ENCODE data around the gene KRT6C.
"Not testable (repeated sequence)": the region's sequence is repeated elsewhere in the genome, so short reads cannot be mapped to it uniquely, and the experiment has no call there.

Gene KRT6C

GRCh38 chr12:52454411-52455201 lies 19.0 kb downstream of the KRT6C start:
- DNase-seq: no peak

- no peak for DNase-seq
These were observed 21.5 kb downstream of the KRT6C start, which contains the start of gene KRT6B for GRCh38 chr12:52452101-52452500. Gene KRT6B, minus strand, starts transcription at chr12:52452146. Its CDS starts 68 bp downstream, at chr12:52452078.

- no peak for DNase-seq
These were observed 25.4 kb downstream of the KRT6C start for GRCh38 chr12:52448228-52448627.

DNA sequence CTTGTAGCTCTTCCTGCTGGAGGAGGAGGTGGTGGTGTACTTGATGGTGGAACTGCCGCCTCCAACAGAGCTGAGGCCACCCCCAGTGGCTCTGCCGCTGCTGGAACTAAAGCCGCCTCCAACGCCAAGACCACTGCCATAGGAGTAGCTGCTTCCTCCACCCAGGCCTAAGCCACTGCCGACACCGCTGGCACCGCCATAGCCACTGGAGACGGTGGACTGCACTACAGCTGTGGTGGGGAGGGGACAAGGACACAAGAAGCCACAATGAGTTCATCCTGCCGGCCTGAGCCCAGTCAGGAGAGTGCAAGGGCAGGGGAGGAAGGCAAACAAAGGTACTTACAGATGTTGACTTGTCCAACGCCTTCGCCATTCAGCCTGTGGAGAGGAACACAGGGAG lies 26.4 kb downstream of the KRT6C start:
- not testable (repeated sequence) for DNase-seq

DNA sequence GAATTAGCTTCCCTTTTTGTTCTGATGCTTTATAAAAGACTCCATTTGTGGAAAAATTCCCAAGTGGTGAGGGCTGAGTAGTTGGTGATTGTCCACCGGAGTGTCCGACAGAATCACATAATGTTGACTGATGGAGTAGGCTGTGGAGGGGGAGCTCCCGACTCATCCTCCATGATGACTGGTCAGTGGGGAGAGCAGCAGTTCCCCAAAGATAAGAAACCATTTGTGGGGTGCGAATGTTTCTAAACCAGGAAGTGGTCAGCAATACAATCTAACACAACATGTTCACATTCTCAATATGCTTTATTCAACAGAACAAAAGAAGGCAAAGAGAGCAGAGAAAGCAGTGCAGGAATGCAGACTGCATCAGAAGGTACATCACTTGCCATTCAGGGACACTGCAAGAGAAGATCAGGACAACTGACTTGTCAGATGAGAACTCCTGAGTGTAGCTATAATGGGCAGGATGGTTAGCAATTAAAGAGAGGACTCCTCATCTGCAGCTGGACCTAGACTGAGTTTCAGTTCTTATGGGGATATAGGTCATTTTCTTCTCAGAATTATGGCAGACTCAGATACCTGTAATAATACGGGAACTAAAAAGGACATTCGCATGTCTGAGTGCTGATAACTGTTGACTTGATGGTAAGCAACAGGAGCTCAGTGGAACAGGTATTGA lies 27.1 kb downstream of the KRT6C start:
- DNase-seq: no peak

GRCh38 chr12:52445876-52446275 lies 27.7 kb downstream of the KRT6C start:
- no peak for DNase-seq

GRCh38 chr12:52444647-52445595 lies 28.7 kb downstream of the KRT6C start:
- no peak for DNase-seq

DNA sequence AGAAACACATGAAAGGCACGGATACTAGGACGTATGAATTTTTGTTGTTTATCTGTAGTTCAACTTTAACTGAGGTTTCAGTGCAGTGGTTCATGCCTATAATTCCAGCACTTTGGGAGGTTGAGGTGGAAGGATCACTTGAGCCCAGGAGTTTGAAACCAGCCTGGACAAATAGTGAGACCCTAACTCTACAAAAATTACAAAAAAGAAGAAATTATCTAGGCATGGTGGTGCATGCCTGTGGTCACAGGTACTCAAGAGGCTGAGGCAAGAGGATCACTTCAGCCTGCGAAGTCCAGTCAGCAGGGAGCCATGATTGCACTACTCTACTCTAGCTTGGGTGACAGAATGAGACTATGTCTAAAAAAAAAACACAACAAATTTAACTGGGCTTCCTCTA lies 29.6 kb downstream of the KRT6C start:
- DNase-seq: no peak

DNA sequence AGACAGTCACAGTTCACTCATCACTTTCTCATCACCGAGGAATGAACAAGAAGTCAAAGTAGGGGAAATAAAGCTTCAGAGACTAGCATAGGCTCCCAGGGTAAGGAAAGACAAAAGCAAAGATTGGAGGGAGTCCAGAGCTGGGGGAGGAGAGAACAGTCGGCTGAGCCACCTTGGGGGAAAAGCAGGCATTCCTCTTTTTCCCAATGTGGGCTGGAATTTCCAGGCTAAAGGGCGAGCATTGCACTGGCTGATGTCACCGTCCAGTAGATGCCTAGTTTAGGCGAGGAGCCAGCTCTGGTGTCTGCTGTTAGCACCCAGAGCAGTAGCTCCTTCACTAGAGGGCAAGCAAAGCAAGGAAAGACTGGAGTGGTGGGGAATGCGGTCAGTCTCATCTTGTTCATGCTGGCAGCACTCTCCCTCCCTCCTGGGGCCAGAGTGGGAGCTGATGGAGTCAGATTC lies 31.0 kb downstream of the KRT6C start:
- no peak for DNase-seq

DNA sequence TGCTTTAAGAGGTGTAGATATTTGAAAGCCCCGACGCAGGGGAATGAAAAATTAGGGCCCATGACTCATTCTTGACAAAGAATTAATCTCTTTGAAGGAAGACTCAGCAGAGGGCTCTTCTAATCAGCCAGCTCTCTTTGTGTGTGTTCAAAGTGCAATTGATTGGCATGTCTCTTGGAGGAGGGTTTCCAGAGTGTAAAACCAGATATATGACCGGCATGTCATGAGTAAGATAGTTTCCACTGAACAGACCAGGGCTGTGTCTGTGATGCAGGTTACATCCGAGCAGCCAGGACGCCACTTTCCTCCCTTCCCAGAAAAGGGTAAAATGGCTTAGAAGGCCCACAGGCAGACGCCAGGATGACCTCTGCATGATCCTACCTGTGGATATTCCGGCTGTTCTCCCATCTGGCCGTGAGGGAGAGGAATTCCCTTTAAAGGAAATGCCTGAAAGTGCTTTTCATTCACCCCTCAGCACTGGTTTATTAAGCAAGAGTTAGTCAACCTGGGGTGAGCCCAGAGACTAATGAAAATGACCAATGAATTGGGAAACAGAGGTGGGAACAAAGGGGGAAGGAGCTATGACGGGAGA lies 32.2 kb downstream of the KRT6C start:
- no peak for DNase-seq

DNA sequence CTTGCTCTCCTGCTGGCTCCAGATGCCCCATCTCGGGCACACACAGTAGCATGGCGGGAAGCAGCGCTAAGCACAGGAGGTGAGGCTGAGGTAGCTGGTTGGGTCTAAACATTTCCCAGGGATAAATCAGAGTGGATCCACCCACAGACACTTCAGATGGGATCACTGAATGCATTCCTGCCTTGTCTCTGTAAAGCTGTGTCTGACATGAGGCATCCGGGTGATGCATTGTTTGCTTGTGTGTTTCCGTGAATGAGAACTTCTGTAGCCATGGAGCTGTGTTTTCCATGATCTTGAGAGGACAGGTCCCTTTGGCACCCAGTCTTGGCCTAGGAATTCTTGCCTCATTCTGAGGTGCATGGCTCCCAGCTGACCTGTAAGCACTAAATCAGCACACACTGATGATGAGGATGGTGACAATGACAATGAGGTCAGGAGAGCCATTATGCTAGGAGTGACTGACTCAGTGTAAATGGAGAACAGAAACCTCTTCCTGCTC lies 32.7 kb downstream of the KRT6C start:
- DNase-seq: no peak

DNA sequence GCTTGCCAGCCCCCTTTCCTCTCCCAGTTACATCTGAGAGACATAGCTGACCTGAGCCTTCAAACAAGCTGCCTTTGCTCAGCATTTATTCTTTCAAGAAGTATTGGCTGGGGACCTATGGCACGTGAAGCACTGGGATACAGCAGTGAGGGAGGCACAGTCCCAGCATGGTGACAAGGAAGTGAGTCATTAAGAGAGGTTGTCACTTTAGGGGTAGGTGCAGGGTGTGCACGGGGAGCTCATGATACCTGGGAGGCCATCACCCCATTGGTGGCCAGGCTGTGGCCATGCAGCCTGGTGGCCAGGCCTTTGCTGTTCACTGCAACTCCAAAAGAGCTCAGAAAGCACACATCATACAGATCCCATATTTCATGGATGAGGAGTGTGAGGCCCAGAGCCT lies 33.8 kb downstream of the KRT6C start:
- DNase-seq: no peak

GRCh38 chr12:52439420-52439819 lies 34.2 kb downstream of the KRT6C start:
- no peak for DNase-seq

DNA sequence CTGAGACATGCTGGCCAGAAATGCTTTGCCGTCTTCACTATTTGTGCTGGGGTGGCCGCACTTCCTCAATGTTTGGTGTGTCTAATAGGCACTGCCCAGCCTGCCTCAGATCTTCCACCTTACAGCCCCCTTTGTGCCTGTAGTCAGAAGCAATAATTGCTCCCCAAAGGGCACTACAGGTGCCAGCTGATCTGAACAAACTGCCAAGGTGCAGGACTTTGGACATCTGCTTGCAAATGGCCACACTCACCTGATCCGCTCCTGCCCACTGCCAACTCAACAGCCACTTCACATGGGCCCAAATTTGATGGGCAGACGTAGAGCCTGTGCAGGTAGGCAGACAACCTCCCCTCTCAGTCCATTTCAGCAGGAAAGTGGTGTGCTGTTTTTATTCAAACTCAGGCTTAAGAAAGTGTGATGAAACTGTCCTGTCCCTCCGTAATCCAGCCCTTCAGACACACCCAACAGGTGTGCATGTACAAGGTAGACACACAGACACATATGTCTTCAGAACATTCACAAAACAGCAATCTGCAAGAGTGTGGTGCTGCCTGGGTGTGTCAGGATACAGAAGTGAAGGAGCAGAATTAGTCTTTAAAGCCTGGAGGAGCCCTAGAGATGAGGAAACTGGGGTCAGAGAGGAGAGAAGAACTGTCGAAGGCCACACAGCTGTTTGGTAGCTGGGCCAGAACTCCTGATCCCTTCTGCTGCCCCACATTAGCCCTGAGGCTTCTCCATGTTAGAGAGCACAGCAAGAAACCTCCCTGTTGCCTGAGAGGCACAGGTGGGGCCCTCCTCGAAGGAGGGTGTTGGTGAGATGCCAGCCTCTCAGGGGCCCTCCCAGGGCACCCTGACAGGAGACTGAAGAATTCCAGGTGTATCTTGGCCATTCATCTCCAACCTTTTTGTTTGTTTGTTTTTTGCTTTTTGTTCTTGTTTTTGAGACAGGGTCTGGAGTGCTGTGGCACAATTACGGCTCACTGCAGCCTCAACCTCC lies 35.0 kb downstream of the KRT6C start:
- no peak for DNase-seq

GRCh38 chr12:52437508-52437907 lies 36.1 kb downstream of the KRT6C start:
- DNase-seq: no peak

DNA sequence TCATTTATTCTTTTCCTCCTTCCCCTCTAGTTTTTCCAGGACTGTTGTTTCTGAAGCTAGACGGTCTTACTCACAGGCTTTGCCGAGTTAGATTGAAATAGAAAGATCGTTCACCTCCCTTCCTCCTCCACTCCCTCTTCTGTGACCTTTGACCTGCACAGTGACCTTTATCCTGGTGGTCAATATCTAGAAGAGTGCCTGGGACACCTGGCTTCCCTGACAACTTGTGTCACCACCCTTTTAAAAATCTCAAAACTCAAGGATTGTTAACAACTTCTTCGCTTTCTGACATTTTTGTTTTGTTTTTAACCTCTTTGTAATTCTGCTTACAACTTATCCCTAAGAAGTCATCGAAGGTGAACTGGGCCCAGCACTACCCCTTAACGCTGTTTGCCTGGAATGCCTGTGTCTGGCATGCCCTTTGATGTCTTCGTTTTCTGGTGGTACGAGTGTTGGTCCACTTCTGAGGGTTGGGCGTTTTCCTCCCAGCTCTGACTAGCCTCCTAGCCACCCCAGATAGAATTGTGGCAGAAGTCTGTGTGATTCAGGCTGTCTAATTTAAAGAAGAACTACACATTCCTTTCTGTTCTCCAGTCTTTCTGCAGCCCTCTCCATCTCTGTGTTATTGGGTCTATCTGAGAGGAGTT lies 36.7 kb downstream of the KRT6C start:
- no peak for DNase-seq

DNA sequence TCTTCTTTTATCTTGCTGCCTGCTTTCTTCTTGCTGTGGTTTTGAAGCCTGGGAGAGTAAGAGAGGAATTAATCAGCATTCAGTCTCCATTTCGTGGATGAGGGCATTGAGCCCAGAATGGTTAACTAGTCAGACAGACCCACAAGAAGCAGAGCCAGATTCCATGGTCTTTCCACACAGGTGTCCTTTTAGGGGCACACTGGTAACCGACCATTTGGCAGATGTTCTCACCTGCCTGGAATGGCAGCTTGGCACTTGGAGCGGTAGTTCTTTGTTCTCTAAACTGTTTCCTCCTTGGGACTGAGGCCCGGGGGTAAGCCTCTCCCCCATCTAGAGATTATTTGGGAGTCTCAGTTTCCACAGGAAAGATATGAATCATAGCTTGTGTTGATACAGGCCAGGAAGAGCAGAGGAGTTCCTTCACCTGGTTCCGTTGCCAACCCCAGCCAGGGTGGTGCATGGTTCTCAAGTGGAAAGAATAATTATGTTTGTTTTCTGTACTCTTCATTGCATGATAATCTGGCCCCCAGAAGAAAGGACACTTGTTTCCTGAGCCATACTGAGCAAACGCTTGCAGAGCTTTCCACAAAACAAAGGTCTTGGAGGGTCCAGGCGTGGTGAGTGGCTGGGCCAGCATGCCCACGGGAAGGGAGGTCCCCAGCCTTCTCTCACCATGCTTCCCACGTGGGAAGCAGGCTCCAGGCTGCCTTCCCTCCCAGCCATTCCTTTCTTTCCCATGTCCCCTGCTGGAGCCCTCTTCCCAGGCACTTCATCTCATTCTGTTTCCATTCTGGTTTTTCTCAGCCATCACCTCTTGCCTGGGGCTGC lies 37.4 kb downstream of the KRT6C start:
- no peak for DNase-seq

GRCh38 chr12:52435659-52435999 lies 38.0 kb downstream of the KRT6C start:
- no peak for DNase-seq

- no peak for DNase-seq
These were observed 38.7 kb downstream of the KRT6C start for GRCh38 chr12:52434760-52435530.
